GM19395 (cell line): ENCODE measurements around the gene CYP2W1.

Experiments
- ATAC-seq: cut with Tn5 transposase; IDR thresholded peaks from one replicate; pipeline ENCODE4 v1.9.1; 2021; ENCODE audit warnings: mild to moderate bottlenecking, moderate library complexity; ENCODE audit not compliant: unreplicated experiment

Gene CYP2W1

DNA sequence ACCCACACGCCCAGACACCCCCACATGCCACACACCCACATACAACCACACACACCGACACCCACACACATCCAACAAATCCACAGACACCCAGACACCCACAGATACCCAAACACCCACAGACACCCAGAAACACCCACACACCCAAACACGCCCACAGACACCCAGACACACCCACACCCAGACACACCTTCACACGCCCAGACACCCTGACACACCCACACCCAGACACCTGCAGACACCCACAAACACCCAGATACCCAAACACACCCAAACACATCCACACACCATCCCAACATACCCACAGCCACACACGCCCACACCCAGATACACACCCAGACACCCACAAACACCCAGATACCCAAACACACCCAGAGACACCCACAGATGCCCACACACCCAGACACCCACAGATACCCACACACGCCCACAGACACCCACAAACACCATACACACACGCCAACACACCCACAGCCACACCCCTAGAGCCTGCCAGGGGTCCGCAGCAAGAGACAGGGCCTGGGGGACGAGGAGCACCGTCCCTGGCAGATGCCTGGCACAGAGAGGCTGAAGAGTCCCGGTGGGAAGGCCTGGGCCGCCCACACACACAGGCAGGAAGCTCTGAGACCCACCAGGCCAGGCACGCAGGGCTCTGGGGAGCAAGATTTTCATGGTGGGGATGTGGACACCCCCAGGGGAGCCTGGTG, 28.5 kb downstream of the CYP2W1 start:
- no peak for ATAC-seq

DNA sequence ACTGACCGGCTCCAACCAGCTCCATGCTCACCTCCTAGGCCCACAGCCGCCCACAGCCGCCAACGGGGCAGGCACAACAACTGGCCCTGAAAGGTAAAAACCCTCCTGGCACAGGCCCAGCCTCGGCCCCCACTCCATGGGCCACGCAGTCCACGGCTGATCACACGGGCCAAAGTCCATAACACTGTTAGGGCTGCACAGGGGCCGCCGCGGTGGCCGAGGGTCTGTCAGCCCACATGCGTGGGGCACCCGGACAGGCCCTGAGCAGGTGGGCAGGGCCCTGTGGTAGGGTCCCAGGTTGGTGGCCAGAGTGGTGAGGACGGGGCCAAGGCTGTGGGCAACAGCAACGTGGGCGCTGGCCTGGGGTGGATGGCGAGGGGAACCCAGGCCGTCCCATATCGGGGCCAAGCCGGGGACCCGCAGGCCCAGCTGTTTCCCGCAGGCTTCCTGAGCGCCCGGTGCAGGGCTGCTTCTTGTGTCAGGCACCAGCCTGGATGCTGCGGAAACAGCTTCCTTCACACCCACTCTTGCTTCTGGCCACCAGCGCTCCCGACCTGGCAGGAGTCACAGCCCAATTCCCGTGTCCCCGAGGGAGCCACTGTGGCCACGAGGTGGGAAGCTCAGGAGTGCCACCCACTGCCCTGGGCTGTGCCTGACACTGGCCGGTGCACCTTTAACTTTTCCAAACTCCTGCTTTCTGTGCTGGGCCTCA, 29.2 kb downstream of the CYP2W1 start:
- ATAC-seq = no peak

GRCh38 chr7:1012716-1013095, 29.7 kb downstream of the CYP2W1 start:
- no peak for ATAC-seq

- ATAC-seq = no peak
Measured at GRCh38 chr7:1013581-1013980, 30.6 kb downstream of the CYP2W1 start.

DNA sequence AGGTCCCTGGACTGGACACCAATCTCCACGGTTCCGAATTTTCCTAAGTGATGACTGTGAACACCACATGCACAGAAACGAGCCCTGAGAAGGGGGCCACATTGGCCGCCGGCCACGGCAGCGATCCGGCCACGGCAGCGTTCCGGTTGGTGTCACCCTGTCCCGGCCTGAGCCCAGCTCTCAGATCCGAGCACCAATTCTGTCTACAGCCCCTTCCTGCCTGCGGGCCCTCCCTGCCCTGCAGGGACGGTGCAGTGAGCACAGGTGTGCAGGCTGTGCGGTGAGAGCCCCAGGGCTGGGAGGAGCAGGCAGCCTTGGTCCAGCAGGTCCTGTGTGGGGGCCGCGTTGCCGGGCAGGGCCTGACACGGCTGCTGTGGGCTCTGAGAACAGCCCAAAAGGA, 31.7 kb downstream of the CYP2W1 start:
- ATAC-seq = no peak

DNA sequence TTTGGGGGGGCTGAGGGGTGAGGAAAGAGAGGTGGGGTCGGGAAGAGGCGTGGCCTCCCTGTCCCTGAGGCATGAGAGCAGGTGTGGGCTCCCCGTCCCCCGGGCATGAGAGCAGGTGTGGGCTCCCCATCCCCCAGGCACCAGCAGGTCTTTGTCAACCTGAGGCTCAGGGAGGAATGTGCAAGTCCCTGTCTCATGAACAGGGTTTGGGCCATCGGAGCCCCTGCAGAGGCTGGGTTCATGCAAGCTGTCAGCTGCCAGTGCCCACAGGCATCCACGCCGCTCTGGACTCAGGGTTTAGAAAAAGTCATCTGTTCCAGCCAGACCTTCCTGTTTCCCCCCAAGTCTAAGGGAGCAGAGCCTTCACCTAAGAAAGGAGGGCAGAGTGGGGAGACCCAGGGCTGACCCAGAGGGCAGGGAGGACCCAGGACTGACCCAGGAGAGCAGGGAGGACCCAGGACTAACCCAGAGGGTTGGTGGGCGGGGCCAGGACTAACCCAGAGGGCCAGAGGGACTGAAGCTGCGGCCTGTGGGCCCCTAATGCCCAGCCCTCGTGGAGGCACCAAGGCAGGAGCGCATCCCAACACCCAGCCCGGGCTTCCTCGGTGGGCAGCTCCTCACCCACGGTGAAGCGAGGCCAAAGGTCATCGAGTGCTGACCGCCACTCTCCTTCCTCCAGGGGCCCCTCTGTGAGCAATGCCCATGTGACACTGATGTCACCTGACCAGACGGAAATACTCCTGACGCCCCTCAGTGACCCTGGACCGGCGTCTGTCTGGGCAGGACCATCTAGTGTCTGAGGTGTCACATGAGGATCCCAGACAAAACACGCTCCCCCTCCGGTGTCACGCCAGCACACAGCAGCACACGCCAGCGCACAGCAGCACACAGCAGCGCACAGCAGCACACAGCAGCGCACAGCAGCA, 32.5 kb downstream of the CYP2W1 start:
- no peak for ATAC-seq

GRCh38 chr7:1016577-1017531, 33.9 kb downstream of the CYP2W1 start:
- ATAC-seq = no peak

DNA sequence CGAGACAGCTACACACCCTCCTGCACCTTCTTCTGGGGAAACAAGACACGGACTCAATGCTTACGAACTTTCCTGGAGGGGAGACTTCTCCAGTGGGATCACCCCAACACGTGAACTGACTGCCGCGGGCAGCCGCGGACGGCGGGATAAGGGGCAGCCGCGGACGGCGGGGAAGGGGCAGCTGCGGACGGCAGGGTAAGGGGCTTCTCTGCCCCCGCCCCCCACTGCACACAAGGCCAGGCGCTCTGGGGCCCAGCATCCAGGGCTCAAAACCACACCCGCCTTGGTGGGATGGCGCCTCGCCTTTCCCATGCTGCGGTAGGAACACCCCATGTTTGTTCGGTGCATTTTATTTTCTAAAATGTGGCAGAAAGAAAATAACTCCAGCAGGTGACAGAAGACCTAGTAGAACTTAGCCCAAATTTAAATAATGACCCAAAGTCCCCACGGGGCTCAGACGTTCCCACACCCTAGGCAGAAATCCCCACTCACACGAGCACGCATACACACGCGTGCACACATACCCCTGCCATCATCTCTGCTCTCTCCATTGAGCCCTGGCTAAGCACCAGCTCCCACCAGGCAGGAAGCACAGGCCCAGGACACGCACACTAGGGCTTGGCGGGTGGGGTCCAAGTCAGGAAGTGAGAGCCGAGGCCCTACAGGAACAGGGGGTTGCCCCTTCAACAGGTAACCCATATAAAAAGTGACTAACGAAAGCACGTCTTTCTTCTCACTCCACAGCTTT, 34.8 kb downstream of the CYP2W1 start:
- ATAC-seq = no peak

DNA sequence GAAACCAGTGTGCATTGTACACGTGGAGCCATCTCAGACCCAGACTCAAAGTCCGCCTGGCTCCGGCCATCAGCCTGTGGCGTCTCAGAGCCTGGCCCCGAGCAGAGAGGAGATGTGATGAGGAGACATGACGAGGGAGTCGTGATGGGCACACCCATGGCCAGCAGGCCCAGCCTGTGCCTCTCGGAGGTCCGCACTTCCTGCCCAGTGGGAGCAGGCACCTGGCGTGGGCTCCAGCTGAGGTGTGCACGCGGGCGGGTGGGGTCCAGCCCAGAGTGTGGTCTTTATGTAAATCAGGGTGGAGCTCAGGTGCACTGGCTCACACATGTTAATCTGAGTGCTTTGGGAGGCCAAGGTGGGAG, 35.3 kb downstream of the CYP2W1 start:
- ATAC-seq = no peak

GRCh38 chr7:1019255-1019785, 36.3 kb downstream of the CYP2W1 start:
- ATAC-seq = no peak

DNA sequence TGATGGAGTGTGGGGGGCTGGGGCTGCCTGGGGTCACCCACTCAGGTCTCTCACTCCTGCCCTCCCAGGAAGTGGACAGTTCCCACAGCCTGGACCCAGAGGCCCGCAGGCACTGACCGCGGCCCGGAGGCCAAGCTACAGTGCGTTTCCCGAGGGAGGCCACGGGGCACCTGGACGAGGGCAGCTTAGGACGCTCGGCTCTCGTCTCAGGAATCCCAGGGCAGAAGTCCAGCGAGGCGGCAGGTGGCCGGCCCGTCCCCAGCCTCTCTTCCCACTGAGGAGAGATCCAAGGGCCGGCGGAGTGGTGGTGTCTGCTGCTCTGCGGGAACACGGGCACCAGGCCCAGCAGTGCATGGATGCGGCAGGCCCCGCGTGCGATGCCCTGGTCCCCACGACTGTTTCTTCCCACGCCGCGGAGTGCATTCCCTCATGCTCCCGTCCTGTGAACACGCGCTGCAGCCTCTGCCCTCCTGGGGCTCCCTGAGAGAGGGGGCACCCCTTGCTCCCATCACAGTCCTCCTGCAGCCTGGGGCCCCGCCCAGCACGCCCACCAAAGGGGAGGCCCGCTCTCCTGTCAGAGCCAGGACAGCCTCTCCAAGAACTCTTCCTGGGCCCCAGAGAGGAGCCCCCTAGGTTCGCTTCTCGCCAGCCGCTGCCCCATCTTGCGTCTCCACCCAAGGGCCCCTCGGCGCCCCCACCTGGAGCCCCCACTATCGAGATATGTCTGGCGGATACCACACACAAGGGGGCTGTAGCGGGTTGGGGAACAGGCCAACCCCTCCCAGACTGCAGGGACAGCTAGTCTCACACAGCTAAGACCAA, 37.0 kb downstream of the CYP2W1 start:
- no peak for ATAC-seq

- no peak for ATAC-seq
Measured at GRCh38 chr7:1020849-1021251, 37.9 kb downstream of the CYP2W1 start.

DNA sequence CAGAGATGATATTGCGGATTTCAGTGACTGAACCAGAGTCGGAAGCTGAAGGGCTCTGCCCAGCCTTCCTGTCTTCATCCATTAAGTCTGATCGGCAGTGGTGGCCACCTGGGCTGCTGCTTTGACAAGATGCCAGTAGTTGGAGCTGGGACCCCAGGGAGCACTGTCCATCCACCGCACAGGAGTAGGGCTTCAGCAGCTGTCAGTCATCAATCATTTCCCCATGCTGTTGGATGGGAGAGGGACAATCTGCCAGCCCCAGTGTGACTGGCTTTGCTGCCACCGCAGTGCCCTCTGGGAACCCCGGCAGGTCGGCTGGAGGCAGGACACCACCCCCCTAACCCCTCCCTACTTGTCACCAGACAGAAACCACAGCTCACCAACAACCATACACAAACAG, 38.4 kb downstream of the CYP2W1 start:
- ATAC-seq = no peak

DNA sequence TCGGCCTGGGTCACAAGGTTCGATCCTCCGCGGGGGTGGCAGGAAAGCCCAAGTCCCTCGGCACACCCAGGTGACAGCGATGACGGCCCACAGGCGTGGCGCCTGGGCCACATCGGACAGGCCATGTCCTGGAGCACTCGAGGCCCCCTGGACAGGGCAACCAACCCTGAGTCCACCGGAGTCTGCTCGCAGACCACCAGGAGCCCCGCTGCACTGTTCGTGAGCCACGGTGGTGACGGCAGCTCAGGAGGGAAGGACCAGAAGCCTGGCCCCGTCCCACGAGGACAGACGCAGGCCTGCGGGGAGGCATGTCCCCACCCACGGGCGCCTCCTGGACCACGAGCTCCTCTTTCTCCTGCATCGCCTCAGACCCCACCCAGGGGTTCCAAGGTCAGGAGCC, 39.0 kb downstream of the CYP2W1 start:
- ATAC-seq = no peak

DNA sequence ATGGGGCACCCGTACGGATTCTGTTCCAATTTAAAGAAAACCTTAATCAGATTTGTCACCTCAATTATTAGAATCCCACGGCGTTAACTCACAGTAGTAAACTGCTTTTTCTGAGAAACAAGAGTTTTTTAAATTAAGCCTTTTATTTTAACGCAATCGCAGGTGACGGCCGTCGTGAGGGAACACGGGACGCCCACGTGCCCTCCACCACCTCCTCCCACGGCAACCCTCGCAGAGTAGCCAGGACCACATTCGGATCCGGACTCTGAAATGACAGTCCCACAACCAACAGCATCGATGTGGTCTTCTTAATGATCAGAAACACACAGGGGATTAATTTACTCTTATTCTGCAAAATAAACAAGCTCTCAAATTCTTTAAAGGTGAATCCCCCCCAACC, 39.4 kb downstream of the CYP2W1 start:
- no peak for ATAC-seq

DNA sequence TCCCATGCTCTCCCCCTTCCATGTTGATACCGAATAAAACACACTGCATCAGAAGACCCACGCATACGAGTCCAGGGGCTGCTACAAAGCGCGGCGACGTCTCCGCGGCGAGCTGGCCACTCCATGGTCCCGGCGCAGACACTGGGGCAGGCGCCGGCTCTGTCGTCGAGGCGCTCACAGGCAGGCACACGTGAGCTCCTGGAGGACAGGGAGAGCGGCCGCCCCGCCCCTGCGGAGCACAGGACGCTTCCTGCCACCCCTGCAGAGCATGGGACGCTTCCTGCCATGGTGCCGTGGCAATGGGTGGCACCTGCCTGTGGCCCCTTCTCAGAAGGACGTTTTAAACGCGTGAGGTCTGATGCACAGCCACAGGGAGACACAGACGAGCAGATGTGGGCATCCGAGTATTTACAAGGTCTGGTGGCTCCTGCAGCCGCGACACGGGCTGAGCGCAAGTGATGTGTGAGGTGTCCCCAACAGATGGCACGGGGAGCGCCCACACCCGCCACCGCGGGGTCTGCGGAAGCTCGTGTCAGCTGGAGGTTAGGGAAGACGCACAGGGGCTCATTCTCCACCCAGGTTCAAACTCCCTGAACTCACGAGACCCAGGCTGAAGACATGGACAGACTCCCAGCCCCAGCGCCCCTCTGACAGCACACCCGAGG, 40.0 kb downstream of the CYP2W1 start:
- no peak for ATAC-seq

DNA sequence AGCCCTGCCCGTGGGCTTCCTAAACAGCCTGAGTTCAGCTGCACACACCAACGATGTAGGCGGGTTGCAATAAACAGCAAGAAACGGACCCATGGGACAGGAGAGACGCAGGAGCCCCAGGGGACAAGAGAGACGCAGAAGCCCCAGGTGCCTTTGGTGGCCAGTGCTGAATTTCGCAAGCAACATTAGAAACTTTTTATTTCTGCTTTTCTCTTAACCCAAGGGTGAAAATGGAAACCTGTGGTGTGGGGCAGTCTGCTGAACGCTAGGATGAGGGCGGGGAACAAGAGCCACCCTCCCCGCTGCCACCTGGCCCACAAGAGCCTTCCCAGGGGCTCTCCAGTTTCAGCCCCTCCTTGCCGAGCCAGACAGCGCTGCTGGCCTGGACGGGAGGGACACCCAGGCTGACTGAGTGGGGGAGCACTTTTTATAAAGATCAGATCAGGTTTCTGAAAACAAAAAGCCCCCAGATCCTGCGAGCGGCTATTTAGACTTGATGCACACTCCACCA, 41.4 kb downstream of the CYP2W1 start:
- ATAC-seq = peak; percentile 51
